HG03439 (cell line): ENCODE data around the gene DYRK1A.

Source experiments
- ATAC-seq: cut with Tn5 transposase; IDR thresholded peaks from one replicate; pipeline ENCODE4 v1.9.1; 2021; ENCODE audit warnings: mild to moderate bottlenecking, moderate library complexity; ENCODE audit not compliant: unreplicated experiment

The DYRK1A gene

GRCh38 chr21:37475186-37475868 lies 108.8 kb downstream of the DYRK1A start:
- ATAC-seq = no peak

GRCh38 chr21:37478794-37479193 lies 112.2 kb downstream of the DYRK1A start:
- no peak for ATAC-seq

GRCh38 chr21:37483776-37484175 lies 117.2 kb downstream of the DYRK1A start:
- ATAC-seq = no peak

- ATAC-seq = no peak
Measured at GRCh38 chr21:37484535-37485474, 118.2 kb downstream of the DYRK1A start.

GRCh38 chr21:37489553-37489952 lies 123.0 kb downstream of the DYRK1A start:
- no peak for ATAC-seq

GRCh38 chr21:37490084-37490483 lies 123.5 kb downstream of the DYRK1A start:
- no peak for ATAC-seq

- no peak for ATAC-seq
Measured at GRCh38 chr21:37496972-37497371, 130.4 kb downstream of the DYRK1A start.

GRCh38 chr21:37498664-37499063 lies 132.1 kb downstream of the DYRK1A start:
- ATAC-seq = no peak

GRCh38 chr21:37502947-37503346 lies 136.4 kb downstream of the DYRK1A start:
- ATAC-seq = no peak

GRCh38 chr21:37503848-37504467 lies 137.4 kb downstream of the DYRK1A start:
- ATAC-seq = no peak

- ATAC-seq = no peak
Measured at GRCh38 chr21:37505963-37506362, 139.4 kb downstream of the DYRK1A start.

GRCh38 chr21:37507716-37508115 lies 141.1 kb downstream of the DYRK1A start:
- ATAC-seq = no peak

GRCh38 chr21:37508341-37508740 lies 141.8 kb downstream of the DYRK1A start:
- ATAC-seq = no peak

- no peak for ATAC-seq
Measured at GRCh38 chr21:37509802-37510393, 143.3 kb downstream of the DYRK1A start.

- no peak for ATAC-seq
Measured at GRCh38 chr21:37511848-37512247, 145.3 kb downstream of the DYRK1A start.

- ATAC-seq = no peak
Measured at GRCh38 chr21:37513383-37513782, 146.8 kb downstream of the DYRK1A start.

- ATAC-seq = no peak
Measured at GRCh38 chr21:37514038-37514667, 147.6 kb downstream of the DYRK1A start.

- no peak for ATAC-seq
Measured at GRCh38 chr21:37516998-37517397, 150.4 kb downstream of the DYRK1A start.

GRCh38 chr21:37520801-37521200 lies 154.2 kb downstream of the DYRK1A start:
- ATAC-seq = no peak

GRCh38 chr21:37521658-37522057 lies 155.1 kb downstream of the DYRK1A start:
- ATAC-seq = no peak
